GM19025 (cell line): ENCODE results near the gene ATP2B1.
"Not testable (repeated sequence)": the region's sequence is repeated elsewhere in the genome, so short reads cannot be mapped to it uniquely, and the experiment has no call there.

Experiments used
- ATAC-seq: cut with Tn5 transposase; IDR thresholded peaks from one replicate; pipeline ENCODE4 v1.9.1; 2021; ENCODE audit warnings: mild to moderate bottlenecking, low read depth, moderate library complexity; ENCODE audit not compliant: unreplicated experiment

Gene ATP2B1

GRCh38 chr12:89708565-89709156 is at the start of gene ATP2B1:
Gene ATP2B1 (minus strand): TSS chr12:89708838. CDS start chr12:89655886, 52,952 bp downstream.
- peak; percentile 57 for ATAC-seq

GRCh38 chr12:89757987-89758386 is 49.3 kb upstream of the ATP2B1 start:
- ATAC-seq: not testable (repeated sequence)

GRCh38 chr12:89756585-89757398 is 48.2 kb upstream of the ATP2B1 start:
- peak; percentile 89 for ATAC-seq

- peak; percentile 18 for ATAC-seq
These were observed 47.6 kb upstream of the ATP2B1 start for GRCh38 chr12:89756194-89756584.

- ATAC-seq: no peak
These were observed 45.4 kb upstream of the ATP2B1 start for GRCh38 chr12:89753997-89754396.

GRCh38 chr12:89752341-89752740 is 43.7 kb upstream of the ATP2B1 start:
- ATAC-seq: no peak

- no peak for ATAC-seq
These were observed 42.0 kb upstream of the ATP2B1 start for GRCh38 chr12:89750389-89751351.

GRCh38 chr12:89748791-89749190 is 40.2 kb upstream of the ATP2B1 start:
- no peak for ATAC-seq

GRCh38 chr12:89745286-89745685 is 36.6 kb upstream of the ATP2B1 start:
- ATAC-seq: no peak

GRCh38 chr12:89742337-89743022 is 33.8 kb upstream of the ATP2B1 start:
- no peak for ATAC-seq

GRCh38 chr12:89740943-89741342 is 32.3 kb upstream of the ATP2B1 start:
- ATAC-seq: no peak

GRCh38 chr12:89736995-89737394 is 28.4 kb upstream of the ATP2B1 start:
- ATAC-seq: no peak

GRCh38 chr12:89733579-89734201 is 25.1 kb upstream of the ATP2B1 start:
- no peak for ATAC-seq

- ATAC-seq: no peak
These were observed 23.9 kb upstream of the ATP2B1 start for GRCh38 chr12:89732522-89732921.

GRCh38 chr12:89731614-89732013 is 23.0 kb upstream of the ATP2B1 start:
- ATAC-seq: no peak

- no peak for ATAC-seq
These were observed 22.5 kb upstream of the ATP2B1 start for GRCh38 chr12:89731089-89731488.

- no peak for ATAC-seq
These were observed 21.4 kb upstream of the ATP2B1 start for GRCh38 chr12:89729946-89730459.

- no peak for ATAC-seq
These were observed 14.6 kb upstream of the ATP2B1 start for GRCh38 chr12:89723276-89723675.

- peak; percentile 83 for ATAC-seq
These were observed 12.8 kb upstream of the ATP2B1 start for GRCh38 chr12:89721291-89721987.
